ENCODE data around the gene CLSTN1. TPM values are rescaled to one million over a fixed set of nuclear protein-coding genes. Genes with fewer than 3 reads are reported as not detected.

Gene CLSTN1
- total and polyA plus RNA-seq, 12 donors: 37.1 to 79.8 (median 63.8) TPM

DNA sequence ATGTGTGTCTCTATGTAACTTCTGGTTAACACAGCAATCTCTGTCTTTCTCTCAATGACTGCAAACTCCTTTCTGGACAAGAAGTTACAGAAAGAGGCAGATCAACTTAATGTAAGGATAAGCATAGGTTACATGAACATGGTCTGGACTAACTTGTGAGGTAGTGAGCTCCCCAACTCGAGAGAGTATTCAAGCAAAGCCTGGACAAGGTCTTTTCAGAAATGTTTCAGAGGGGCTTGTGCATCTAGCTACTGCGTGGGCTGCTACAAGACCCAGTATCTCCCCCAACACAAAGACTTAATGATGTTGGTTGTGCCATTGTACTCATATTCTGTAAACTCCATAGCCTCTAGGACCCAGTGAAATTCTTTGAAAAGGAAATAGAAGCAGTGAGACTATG is 23.5 kb upstream of the CLSTN1 start:
- H3K4me1 ChIP-seq: peaks cover 5 to 62% (median 44%) of the 10 kb centered on the region in 9 donors
- no peaks in the 10 kb centered on the region for H3K27me3 ChIP-seq
- ATAC-seq (no peak), DNase-seq (no peak)
- H3K27ac ChIP-seq: no peak overlapping the region
- no peaks in the 10 kb centered on the region for H3K9me3 ChIP-seq
- peaks cover 0 to 33% (median 7%) of the 10 kb centered on the region in 9 donors for H3K36me3 ChIP-seq
- intact Hi-C loops (cut with DNase I): no loop called here
- H3K4me3 ChIP-seq: no peak overlapping the region
- TF ChIP-seq, protein P1, sequence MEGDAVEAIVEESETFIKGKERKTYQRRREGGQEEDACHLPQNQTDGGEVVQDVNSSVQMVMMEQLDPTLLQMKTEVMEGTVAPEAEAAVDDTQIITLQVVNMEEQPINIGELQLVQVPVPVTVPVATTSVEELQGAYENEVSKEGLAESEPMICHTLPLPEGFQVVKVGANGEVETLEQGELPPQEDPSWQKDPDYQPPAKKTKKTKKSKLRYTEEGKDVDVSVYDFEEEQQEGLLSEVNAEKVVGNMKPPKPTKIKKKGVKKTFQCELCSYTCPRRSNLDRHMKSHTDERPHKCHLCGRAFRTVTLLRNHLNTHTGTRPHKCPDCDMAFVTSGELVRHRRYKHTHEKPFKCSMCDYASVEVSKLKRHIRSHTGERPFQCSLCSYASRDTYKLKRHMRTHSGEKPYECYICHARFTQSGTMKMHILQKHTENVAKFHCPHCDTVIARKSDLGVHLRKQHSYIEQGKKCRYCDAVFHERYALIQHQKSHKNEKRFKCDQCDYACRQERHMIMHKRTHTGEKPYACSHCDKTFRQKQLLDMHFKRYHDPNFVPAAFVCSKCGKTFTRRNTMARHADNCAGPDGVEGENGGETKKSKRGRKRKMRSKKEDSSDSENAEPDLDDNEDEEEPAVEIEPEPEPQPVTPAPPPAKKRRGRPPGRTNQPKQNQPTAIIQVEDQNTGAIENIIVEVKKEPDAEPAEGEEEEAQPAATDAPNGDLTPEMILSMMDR (IDR thresholded peaks at IDR 0.05): no peak
- WGBS, 2 donors: 92 to 97% methylated on average over 2 of the region's 2 CpGs

DNA sequence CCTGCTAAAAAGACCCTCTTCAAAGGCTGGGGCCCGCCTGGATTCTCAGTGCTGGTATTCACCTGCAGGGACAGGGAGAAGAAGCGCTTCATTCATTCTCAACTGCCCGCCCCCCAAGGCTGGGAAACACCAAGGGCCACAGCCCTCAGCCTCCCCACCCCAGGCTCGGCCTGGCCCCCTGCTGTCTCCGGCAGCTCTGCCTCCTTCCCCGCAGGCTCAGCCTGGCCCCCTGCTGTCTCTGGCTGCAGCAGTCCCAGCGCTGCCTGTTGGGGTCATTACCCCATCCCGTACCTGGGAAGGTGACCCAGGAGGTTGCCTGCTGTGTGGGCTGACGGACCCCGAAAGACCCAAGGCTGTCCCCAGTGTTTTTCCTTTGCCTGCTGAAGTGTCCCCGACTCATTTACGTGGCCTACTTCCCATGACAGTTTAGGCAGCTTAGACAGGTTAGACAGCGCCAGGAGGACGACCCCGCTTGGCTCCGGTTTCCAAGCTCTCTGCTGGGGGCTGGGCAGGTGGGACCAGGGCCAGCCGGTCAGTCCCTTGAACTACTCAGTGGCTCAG is 22.9 kb upstream of the CLSTN1 start:
- no peaks in the 10 kb centered on the region for H3K9me3 ChIP-seq
- H3K4me3 ChIP-seq: no peak overlapping the region
- no peaks in the 10 kb centered on the region for H3K27me3 ChIP-seq
- intact Hi-C loops (cut with DNase I): no loop called here
- ATAC-seq: no peak
- TF ChIP-seq, protein P1 (IDR thresholded peaks at IDR 0.05): no peak
- peaks cover 0 to 28% (median 7%) of the 10 kb centered on the region in 9 donors for H3K36me3 ChIP-seq
- WGBS, 2 donors: 80 to 81% methylated on average over 17 of the region's 17 CpGs
- no peak for DNase-seq
- peak overlapping the region in 5 of 10 donors; percentile 25 to 48 (median 31) for H3K27ac ChIP-seq
- peaks cover 5 to 64% (median 45%) of the 10 kb centered on the region in 9 donors for H3K4me1 ChIP-seq

DNA sequence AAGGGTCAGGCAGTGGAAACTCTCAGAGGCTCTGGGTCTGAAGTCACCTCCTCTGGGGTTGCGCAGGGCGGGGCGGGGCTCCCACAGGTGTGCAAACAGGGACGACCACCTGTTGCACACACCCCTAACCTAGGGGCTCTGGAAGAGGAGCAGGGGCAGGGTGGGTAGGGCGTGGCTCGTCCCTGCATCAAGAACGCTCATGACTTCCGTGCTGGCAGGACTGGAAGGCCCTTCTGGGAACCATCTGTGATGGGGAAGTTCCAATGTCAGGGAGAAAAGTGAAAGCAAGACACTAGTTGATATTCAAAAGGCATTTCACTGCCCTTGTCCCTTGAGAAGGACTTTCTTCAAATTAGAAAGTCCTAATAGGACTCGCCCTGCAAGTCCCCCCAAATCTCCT is 22.1 kb upstream of the CLSTN1 start:
- 64 to 66% methylated on average over 9 of the region's 9 CpGs for WGBS, 2 donors

DNA sequence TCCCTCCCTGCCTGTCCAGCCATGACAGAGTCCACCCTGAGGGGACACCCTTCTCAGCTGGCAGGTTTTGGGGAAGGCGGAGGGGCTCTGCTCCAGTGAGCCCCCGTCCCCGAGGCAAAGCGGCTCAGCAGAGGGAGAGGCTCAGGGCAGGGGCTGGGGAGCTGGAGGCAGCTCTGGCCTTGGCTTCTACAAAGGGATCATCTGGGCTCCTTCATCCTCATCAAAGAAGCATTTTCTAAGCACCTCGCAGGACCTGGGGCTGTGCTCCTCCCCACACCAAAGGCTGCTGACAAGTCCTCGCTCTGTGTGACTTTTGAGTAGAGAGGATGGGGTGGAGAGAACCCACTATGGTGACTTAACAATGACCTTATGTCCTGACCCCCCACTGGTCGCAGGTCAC is 21.0 kb upstream of the CLSTN1 start:
- 89 to 90% methylated on average over 7 of the region's 7 CpGs for WGBS, 2 donors
- TF ChIP-seq, protein P1 (IDR thresholded peaks at IDR 0.05): no peak
- H3K4me3 ChIP-seq: no peak overlapping the region
- intact Hi-C loops (cut with DNase I): no loop called here
- DNase-seq (no peak), ATAC-seq (no peak)
- peaks cover 5 to 64% (median 45%) of the 10 kb centered on the region in 9 donors for H3K4me1 ChIP-seq
- H3K9me3 ChIP-seq: no peaks in the 10 kb centered on the region
- peaks cover 0 to 12% (median 5%) of the 10 kb centered on the region in 9 donors for H3K36me3 ChIP-seq
- no peaks in the 10 kb centered on the region for H3K27me3 ChIP-seq
- H3K27ac ChIP-seq: peak overlapping the region in 3 of 10 donors; percentile 19 to 40 (median 28)

More for the DNA sequence above, 22.1 kb upstream of the CLSTN1 start:
- ATAC-seq: no peak
- TF ChIP-seq, protein P1 (IDR thresholded peaks at IDR 0.05): no peak
- intact Hi-C loops (cut with DNase I): no loop called here
- no peaks in the 10 kb centered on the region for H3K9me3 ChIP-seq
- H3K27ac ChIP-seq: peak overlapping the region in 6 of 10 donors; percentile 25 to 48 (median 32)
- H3K36me3 ChIP-seq: peaks cover 0 to 20% (median 7%) of the 10 kb centered on the region in 9 donors
- DNase-seq: no peak
- no peaks in the 10 kb centered on the region for H3K27me3 ChIP-seq
- peaks cover 5 to 64% (median 45%) of the 10 kb centered on the region in 9 donors for H3K4me1 ChIP-seq
- no peak overlapping the region for H3K4me3 ChIP-seq

Measured in heart right ventricle (tissue), 16 donors.